Right lobe of liver (tissue), 6 donors: Measurements from ENCODE around the gene SH3BP4. TPM values are rescaled to one million over a fixed set of nuclear protein-coding genes. Genes with fewer than 3 reads are reported as not detected.

ENCODE experiments used
- ATAC-seq, 4 donors: fragments of 200-7000 bp; cut with Tn5 transposase; one replicate each; pipeline ENCODE4 v1.9.1; 2020; ENCODE audit warnings: mild to moderate bottlenecking in 4 of 4, moderate library complexity in 4 of 4
- DNase-seq, 3 donors: peaks; one replicate each; pipeline ENCODE4 v3.0.0-alpha.2; 2020
- H3K27ac ChIP-seq, 3 donors: fragments of 200-600 bp; one replicate each; pipeline ENCODE4 v1.8.0; 2022
- H3K27me3 ChIP-seq, 2 donors: fragments of 200-600 bp; one replicate each; pipeline ENCODE4 v1.8.0; 2022
- H3K36me3 ChIP-seq, 4 donors: fragments of 200-600 bp; sonication (generic) in 1 of 4; one replicate each; pipeline versions ENCODE4 v1.5.1 to v1.8.0; 2017 to 2022; ENCODE audit warnings: control low read depth in 1 of 4
- H3K4me1 ChIP-seq, 4 donors: fragments of 200-600 bp; sonication (generic) in 1 of 4; one replicate each; pipeline versions ENCODE4 v1.5.1 to v1.8.0; 2017 to 2022; ENCODE audit warnings: control low read depth in 1 of 4
- H3K4me3 ChIP-seq, 3 donors: fragments of 200-600 bp; one replicate each; pipeline ENCODE4 v1.8.0; 2022
- H3K9me3 ChIP-seq, 4 donors: fragments of 200-600 bp; sonication (generic) in 1 of 4; one replicate each; pipeline versions ENCODE4 v1.5.1 to v1.8.0; 2017 to 2022; ENCODE audit warnings: control low read depth in 1 of 4
- POLR2A ChIP-seq: fragments of 450-650 bp; IDR thresholded peaks from one replicate; pipeline ENCODE4 v1.6.1; 2017; ENCODE audit warnings: antibody characterized with exemption, mild to moderate bottlenecking
- WGBS: methylation state at CpG from one replicate; pipeline ENCODE4 v1.1.6; 2018; ENCODE audit warnings: low coverage, low lambda C conversion rate; ENCODE audit not compliant: insufficient coverage; ENCODE audit errors: missing lambda C conversion rate; 5-methylcytosine and 5-hydroxymethylcytosine counted together
- intact Hi-C, 2 donors: fragments of 100-400 bp; cut with DNase I; formaldehyde crosslinking; loops; one replicate each; pipeline versions ENCODE4 v1.11.2 to v1.14.1; 2022
- total RNA-seq, 6 experiments: library from RNA; depleted of rRNA in 2 of 6; stranded (reverse); fragments of >200 nt in 2 of 6; fragmentation: NEBNext Ultra II Directional in 3 of 6; extraction: Animal tissue kit (Norgen Biotek cat#: 25700) in 3 of 6; gene quantifications; one replicate each; pipeline versions ENCODE4 v1.1.0 to v1.2.4, GENCODE V29; 2016 to 2023
- TF ChIP-seq, protein P1 (sequence below), 4 donors: fragments of 200-600 bp in 3 of 4; fragments of 450-650 bp in 1 of 4; IDR thresholded peaks; one replicate each; pipeline versions ENCODE4 v1.5.1 to v1.8.0; 2016 to 2022; ENCODE audit warnings: antibody characterized with exemption in 4 of 4, mild to moderate bottlenecking in 2 of 4
- donor health status: DM: no; HTN: yes; CAD: no.
- donor health status: DM: no; HTN: no; CAD: no.
- donor health status: DM: no; HTN: no; CAD: no.
- donor health status: DM: no; HTN: yes; CAD: no.
- donor health status: DM: no; HTN: yes; CAD: no.

SH3BP4 gene
- total RNA-seq, 6 experiments from 2014 or later: 18.8 to 30.4 (median 26.3) TPM

DNA sequence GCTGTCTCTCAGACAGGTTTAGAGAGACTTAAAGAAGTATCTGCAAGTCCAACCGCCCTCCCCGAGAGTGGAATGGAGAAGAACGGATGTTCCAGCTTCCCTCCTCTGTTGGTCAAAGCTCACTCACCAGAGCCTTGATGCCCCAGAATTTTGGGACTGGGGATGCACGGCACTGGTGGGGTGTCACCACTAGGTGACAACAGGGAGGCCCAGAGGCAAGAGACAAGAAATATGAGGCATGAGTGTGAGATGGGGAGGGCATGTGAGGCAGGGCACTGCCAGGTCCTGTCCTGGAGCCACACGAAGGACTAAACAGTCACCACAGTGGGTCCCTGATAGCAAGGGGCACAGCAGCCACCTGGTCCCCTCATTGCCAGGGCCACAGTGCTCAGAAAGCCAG is 35.1 kb upstream of the SH3BP4 start:
- intact Hi-C loops: no loop called here
- H3K27ac ChIP-seq: no peak overlapping the region
- H3K4me1 ChIP-seq: no peaks in the 10 kb centered on the region
- 90% methylated on average over 2 of the region's 5 CpGs for WGBS
- ATAC-seq (no peak), DNase-seq (no peak)
- H3K36me3 ChIP-seq: no peaks in the 10 kb centered on the region
- H3K27me3 ChIP-seq: no peaks in the 10 kb centered on the region
- no peaks in the 10 kb centered on the region for H3K9me3 ChIP-seq
- H3K4me3 ChIP-seq: no peak overlapping the region
- TF ChIP-seq, protein P1, sequence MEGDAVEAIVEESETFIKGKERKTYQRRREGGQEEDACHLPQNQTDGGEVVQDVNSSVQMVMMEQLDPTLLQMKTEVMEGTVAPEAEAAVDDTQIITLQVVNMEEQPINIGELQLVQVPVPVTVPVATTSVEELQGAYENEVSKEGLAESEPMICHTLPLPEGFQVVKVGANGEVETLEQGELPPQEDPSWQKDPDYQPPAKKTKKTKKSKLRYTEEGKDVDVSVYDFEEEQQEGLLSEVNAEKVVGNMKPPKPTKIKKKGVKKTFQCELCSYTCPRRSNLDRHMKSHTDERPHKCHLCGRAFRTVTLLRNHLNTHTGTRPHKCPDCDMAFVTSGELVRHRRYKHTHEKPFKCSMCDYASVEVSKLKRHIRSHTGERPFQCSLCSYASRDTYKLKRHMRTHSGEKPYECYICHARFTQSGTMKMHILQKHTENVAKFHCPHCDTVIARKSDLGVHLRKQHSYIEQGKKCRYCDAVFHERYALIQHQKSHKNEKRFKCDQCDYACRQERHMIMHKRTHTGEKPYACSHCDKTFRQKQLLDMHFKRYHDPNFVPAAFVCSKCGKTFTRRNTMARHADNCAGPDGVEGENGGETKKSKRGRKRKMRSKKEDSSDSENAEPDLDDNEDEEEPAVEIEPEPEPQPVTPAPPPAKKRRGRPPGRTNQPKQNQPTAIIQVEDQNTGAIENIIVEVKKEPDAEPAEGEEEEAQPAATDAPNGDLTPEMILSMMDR (IDR thresholded peaks at IDR 0.05): no peak
- TF ChIP-seq POLR2A: no peak

DNA sequence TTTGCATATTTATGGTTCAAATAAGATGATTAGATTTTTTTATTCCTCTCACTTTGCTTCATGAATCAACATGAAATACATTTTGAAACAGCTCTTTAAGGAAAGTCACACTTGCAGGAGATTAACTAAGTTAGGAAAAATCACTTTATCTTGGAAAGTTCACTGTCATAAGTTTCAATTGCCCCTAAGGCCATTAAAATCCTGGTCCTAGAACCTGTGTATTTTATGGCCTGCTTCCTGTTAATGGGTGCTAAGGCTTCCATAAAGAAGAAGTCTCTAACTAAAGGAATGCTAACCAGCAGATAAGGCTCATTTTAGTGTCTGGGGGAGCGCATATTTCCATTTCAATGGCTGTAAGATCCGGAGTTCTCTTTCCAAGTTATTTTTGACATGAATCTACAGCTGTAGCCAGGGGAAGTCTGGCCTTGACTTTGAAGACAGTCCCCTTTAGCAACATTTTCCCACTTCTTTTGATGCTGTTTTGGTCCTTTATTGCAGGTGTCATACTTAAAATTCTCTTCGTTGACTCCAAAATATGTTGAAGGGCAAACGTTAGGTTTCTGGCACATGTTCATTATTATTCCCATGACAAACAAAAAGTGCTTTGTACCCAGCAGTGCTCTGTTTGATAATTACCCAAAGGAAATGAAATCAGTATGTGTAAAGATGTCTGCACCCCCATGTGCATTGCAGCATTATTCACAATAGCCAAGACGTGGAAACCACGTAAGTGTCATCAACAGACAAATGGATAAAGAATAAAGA is 34.4 kb upstream of the SH3BP4 start:
- 57% methylated on average over 6 of the region's 6 CpGs for WGBS
- intact Hi-C loops: no loop called here
- TF ChIP-seq POLR2A: no peak
- TF ChIP-seq, protein P1 (IDR thresholded peaks at IDR 0.05): no peak
- H3K36me3 ChIP-seq: no peaks in the 10 kb centered on the region
- H3K4me3 ChIP-seq: no peak overlapping the region
- H3K9me3 ChIP-seq: no peaks in the 10 kb centered on the region
- no peaks in the 10 kb centered on the region for H3K27me3 ChIP-seq
- DNase-seq (no peak), ATAC-seq (no peak)
- H3K27ac ChIP-seq: no peak overlapping the region
- no peaks in the 10 kb centered on the region for H3K4me1 ChIP-seq

DNA sequence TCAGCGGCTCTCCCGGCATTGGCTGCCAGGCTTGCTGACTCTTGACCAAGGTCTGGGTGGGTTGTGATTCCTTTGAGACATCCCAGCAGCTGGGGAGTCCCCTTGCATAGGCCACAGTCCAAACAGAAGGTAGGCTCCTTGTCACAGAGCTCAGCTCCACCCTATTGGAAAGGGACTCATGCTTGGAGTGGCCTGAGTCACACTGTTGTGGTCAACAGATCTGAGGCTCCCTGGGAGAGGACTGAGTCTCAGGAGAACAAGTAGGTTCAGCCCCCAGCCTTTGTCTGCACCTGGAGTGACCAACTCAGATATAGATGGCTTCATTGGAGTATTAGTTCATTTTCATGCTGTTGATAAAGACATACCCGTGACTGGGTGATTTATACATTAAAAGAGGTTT is 32.1 kb upstream of the SH3BP4 start:
- ATAC-seq: no peak
- TF ChIP-seq, protein P1 (IDR thresholded peaks at IDR 0.05): no peak
- TF ChIP-seq POLR2A: no peak
- intact Hi-C loops: no loop called here
- Histone ChIP-seq H3K27me3 (no peaks in the 10 kb centered on the region), H3K27ac (no peak overlapping the region), H3K36me3 (no peaks in the 10 kb centered on the region), H3K4me3 (no peak overlapping the region), H3K9me3 (no peaks in the 10 kb centered on the region), H3K4me1 (no peaks in the 10 kb centered on the region)
- DNase-seq: no peak
- WGBS: 83% methylated on average over 3 of the region's 3 CpGs

DNA sequence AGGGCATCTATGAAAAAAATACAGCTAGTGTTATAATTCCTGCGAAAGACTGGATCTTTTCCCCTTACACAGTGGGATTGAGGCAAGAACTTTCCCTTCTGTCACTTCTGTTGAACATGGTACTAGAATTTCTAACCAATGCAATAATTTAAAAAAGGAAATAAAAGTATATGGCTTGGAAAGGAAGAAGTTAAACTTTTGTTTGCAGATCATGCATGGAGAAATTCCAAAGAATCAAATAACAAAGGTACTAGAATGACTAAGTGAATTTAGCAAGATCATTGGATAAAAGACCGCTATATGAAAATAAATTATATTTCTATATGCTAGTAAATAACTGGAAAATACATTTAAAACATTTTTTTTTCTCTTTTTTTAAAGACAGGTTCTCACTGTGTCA is 31.0 kb upstream of the SH3BP4 start:
- intact Hi-C loops: no loop called here
- 94% methylated on average over 2 of the region's 2 CpGs for WGBS
- ATAC-seq (no peak), DNase-seq (no peak)
- Histone ChIP-seq H3K4me3 (no peak overlapping the region), H3K4me1 (no peaks in the 10 kb centered on the region), H3K9me3 (no peaks in the 10 kb centered on the region), H3K27ac (no peak overlapping the region), H3K36me3 (no peaks in the 10 kb centered on the region), H3K27me3 (no peaks in the 10 kb centered on the region)
- TF ChIP-seq POLR2A: no peak
- TF ChIP-seq, protein P1 (IDR thresholded peaks at IDR 0.05): no peak
